ENCODE results near the gene BRI3BP.
A peak's percentile ranks its signal among the peaks of the same experiment; 100 is the strongest.

Gene BRI3BP, protein sequence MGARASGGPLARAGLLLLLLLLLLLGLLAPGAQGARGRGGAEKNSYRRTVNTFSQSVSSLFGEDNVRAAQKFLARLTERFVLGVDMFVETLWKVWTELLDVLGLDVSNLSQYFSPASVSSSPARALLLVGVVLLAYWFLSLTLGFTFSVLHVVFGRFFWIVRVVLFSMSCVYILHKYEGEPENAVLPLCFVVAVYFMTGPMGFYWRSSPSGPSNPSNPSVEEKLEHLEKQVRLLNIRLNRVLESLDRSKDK

DNA sequence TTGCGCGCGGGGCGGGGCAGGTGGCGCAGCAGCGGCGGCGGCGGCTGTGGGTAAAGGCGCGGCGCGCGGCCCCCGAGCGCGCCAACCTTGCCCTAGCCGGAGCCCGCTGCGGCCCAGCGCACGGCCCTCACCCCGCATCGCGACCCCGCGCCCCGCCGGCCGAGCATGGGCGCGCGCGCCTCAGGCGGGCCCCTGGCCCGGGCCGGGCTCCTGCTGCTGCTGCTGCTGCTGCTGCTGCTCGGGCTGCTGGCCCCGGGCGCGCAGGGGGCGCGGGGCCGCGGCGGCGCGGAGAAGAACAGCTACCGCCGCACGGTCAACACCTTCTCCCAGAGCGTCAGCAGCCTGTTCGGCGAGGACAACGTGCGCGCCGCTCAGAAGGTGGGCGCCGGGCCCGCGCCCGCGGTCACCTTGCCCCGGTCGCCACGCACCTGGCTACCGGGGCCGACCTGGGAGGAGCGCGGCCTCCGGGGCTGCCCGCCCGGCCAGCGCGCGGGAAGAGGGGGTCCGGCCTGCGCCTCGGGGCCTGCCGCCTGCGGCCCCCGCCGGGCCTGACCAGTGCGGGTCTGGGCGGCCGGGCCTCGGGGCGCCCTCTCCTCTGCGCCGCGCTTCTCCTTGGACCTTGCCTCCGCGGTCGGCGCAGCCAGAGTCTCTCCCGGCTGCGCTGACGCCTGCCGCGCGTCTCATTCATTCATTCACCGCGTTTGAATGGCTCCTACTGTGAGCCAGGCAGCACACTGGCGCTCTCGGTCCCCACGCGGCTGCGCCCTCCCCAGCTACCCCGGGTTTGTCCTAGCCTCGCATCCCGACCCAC is at the start of gene BRI3BP:
Gene BRI3BP (plus strand): TSS at position 20 of the 811 bp plus-strand sequence. CDS start 146 bp downstream, at position 166.
- DNase-seq: peak; percentile 61

- DNase-seq: no peak
These were observed 47.0 kb upstream of the BRI3BP start for GRCh38 chr12:124946447-124946793.

- no peak for DNase-seq
These were observed 46.4 kb upstream of the BRI3BP start for GRCh38 chr12:124947013-124947412.

GRCh38 chr12:124947561-124948398 is 45.7 kb upstream of the BRI3BP start:
- DNase-seq: no peak

DNA sequence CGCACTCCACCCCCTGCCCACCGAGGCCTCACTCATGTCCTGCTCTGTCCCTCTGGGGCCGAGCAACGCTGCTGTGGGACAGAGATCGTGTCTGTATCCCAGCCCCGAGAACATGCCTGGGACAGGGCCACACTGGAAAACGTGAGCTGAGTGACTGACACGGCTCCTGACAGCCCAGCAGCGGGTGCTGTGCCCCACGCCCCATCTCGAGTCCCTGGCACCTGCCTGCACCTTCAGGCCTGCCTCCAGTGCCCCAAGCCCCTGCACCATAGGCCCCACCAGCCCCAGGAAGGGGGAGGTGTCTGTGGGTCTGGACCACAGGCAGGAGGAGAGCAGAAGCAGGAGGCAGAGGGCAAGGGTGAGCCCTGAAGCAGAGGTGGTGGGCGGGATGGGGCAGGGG is 44.4 kb upstream of the BRI3BP start:
- DNase-seq: no peak

GRCh38 chr12:124949779-124950728 is 43.4 kb upstream of the BRI3BP start:
- DNase-seq: no peak

DNA sequence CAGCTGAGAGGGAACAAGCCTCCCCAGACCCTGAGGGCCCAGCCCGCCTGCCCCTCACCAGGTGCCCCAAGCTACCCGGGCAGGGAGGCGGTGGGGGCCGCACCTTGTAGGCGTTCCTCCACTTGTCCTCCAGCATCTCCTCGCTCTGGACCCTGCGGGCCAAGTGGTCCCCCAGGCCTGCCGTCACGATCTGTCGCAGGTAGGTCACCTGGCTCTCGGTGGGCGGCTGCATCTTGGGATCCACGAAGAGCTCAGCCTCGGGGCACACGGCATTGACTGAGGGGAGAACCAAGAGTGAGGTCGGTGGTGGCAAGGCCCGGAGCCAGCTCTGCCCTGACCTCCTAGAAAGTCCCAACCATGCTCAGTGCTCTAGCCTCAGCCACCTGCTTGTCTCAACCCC is 41.1 kb upstream of the BRI3BP start:
- no peak for DNase-seq

- DNase-seq: no peak
These were observed 40.6 kb upstream of the BRI3BP start for GRCh38 chr12:124952801-124953200.

DNA sequence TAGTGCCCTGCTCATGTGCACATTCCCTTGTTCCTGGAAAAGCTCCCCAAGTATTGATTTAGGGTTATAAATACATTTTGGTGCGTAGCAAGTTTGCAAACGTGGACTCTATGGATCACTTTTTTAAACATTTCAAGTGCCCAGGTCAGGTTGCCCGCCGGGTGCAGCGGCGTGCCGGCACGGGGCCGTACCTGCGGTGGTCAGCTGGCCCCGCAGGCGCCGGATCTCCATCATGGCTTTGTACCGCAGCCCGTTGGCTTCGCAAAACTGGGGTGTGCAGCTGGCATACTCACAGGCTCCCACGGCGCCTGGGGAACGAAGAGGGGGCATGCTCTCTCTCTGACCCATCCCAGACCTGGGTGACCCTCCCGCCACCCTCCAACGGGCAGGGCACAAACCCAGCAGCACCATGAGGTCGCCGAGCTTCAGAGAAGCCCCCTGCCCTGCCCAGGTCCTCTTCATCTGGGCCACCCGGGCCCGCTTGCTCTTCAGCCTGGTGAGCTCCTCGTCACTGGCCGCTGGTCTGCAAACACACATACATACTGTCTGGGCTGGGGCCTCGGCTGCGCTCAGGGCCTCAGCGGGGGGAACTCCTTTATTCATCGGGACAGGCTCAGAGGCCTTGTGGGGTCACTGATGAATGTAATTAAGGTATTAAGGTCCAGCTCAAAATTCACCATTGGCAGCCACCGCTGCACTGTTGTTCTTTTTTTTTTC is 39.6 kb upstream of the BRI3BP start:
- no peak for DNase-seq

- no peak for DNase-seq
These were observed 38.7 kb upstream of the BRI3BP start for GRCh38 chr12:124954771-124955170.

GRCh38 chr12:124956571-124956970 is 36.9 kb upstream of the BRI3BP start:
- DNase-seq: no peak

GRCh38 chr12:124961055-124961454 is 32.4 kb upstream of the BRI3BP start:
- DNase-seq: no peak

DNA sequence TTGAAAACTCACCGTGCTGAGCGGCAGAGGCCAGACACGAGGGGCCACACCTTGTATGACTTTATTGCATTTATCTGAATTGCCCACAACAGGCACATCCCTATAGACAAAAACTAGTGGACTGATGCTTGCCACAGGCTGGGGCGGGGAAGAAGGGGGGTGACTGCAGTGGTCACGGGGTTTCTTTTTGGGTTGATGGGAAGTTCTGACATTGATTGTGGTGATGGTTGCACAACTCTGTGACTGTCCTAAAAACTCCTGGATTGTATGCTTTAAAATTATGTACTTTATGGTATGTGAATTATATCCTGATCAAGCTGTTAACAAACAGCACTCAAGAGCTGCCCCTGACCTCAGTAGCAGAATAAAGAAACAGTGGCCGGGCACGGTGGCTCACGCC is 30.2 kb upstream of the BRI3BP start:
- DNase-seq: no peak

- DNase-seq: no peak
These were observed 29.2 kb upstream of the BRI3BP start for GRCh38 chr12:124964251-124964650.

DNA sequence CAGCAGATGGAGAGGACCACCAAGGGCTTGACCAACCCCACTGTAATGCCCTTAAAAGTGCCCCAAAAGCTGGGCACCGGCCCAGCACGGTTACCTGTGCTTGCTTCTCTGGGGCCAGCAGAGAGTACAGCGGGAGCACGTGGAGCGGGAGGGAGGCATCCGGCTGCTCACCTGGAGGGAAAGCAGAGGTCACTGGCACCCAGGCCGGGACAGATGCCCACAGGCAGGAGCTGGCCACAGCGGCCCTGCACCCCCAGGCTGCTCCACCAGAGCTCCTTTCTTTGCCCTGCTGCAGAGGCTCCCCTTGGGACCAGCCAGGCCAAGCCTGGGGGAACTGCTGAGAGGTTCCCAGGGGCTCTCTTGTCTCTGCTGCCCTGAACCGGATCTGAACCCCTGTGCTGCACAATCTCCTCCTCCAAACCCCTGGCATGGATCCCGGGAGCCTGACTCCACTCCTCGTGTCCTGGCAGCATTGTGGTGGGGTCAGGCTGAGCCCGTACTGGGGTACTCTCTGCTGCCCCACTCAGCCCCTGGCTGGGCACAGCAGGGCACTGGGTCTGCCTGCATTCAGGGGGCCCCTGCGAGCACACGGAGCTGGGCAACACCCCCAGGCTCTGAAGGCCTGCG is 28.5 kb upstream of the BRI3BP start:
- no peak for DNase-seq

DNA sequence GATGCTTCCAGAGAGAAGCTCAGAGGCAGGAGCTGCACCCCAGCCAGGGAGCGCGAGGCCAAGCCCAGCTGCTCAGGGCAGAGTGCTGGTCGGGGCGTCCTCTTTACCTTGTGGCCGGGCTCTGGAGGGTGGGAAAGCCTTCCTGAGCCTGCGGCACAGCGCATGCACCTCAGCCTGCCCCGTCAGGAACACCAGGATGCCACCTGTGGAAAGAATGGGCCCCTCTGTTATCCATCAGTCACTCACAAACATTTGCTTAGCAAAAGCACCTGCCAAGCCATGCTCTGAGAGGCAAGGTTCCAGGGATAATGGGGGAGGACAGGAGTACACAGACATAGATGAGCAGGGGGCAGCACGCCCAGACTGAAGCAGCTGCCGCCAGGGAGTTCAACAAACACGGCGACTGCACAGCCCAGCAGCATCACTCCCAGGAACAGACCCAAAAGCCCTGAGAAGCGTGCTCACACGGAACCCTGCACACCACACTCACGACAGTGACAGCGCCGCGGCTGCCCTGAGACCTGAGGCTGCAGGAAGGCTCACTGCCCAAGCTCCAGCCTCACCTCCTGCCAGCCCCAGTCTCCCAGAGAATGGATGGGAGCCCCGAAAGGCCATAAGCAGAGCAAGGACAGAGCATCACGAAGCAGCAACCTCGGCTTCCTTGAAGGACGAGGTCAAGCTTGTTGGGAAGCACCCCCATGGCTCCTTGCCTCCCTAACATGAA is 26.3 kb upstream of the BRI3BP start:
- DNase-seq: no peak

GRCh38 chr12:124968656-124969055 is 24.8 kb upstream of the BRI3BP start:
- DNase-seq: no peak

- no peak for DNase-seq
These were observed 22.6 kb upstream of the BRI3BP start for GRCh38 chr12:124970647-124971402.

- DNase-seq: no peak
These were observed 21.8 kb upstream of the BRI3BP start for GRCh38 chr12:124971603-124972002.

DNA sequence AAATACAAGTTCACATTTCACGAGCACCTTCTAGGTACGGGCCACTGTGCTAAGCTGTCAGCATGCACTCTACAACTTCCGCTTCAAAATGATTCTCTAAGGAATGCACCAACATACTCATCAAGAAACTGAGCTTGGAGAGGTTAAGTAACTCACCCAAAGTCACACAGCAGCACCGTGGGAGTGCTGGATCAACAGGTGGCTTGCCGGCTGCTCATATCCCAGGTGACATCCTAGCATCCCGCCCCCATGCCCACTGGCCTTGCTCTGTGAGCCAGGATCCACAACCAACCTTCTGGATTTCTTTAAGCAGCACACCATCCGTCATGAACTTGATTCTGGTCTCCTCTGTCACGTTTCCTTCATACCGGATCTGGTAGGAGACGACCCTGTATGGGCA is 21.2 kb upstream of the BRI3BP start:
- no peak for DNase-seq

Data from activated gamma-delta T cell treated with Interleukin-2 at 50 U/mL for 16 hours (primary cell).